GM18873 (cell line): ENCODE data around the gene DNAJC4.
"Not testable (repeated sequence)": the region's sequence is repeated elsewhere in the genome, so short reads cannot be mapped to it uniquely, and the experiment has no call there.

Experiments
- ATAC-seq: cut with Tn5 transposase; IDR thresholded peaks from one replicate; pipeline ENCODE4 v1.9.1; 2021; ENCODE audit warnings: mild to moderate bottlenecking, moderate library complexity, moderate number of reproducible peaks; ENCODE audit not compliant: unreplicated experiment, low FRiP score

Gene DNAJC4

GRCh38 chr11:64243236-64243854 is 13.0 kb downstream of the DNAJC4 start:
- ATAC-seq = no peak

GRCh38 chr11:64244107-64244506 is 13.8 kb downstream of the DNAJC4 start:
- no peak for ATAC-seq

GRCh38 chr11:64244966-64245365 is 14.6 kb downstream of the DNAJC4 start:
- no peak for ATAC-seq

GRCh38 chr11:64245401-64245796 is 15.1 kb downstream of the DNAJC4 start:
- no peak for ATAC-seq

- ATAC-seq = no peak
Observed at GRCh38 chr11:64245797-64246620, 15.7 kb downstream of the DNAJC4 start.

GRCh38 chr11:64246621-64246870 is 16.2 kb downstream of the DNAJC4 start:
- not testable (repeated sequence) for ATAC-seq

GRCh38 chr11:64246871-64247728 is 16.8 kb downstream of the DNAJC4 start, which contains the start of gene PPP1R14B:
Gene PPP1R14B, minus strand, starts transcription at chr11:64246943. Its CDS starts 270 bp downstream, at chr11:64246673.
- ATAC-seq = no peak

- ATAC-seq = no peak
Observed at GRCh38 chr11:64247729-64248531, 17.6 kb downstream of the DNAJC4 start.

GRCh38 chr11:64248578-64248977 is 18.2 kb downstream of the DNAJC4 start:
- no peak for ATAC-seq

- ATAC-seq = no peak
Observed at GRCh38 chr11:64249038-64249437, 18.7 kb downstream of the DNAJC4 start.

- no peak for ATAC-seq
Observed at GRCh38 chr11:64249563-64250414, 19.4 kb downstream of the DNAJC4 start.

GRCh38 chr11:64250415-64251015 is 20.2 kb downstream of the DNAJC4 start:
- ATAC-seq = no peak

- ATAC-seq = no peak
Observed at GRCh38 chr11:64251016-64251752, 20.8 kb downstream of the DNAJC4 start, which contains the start of gene PLCB3. Gene PLCB3, plus strand, starts transcription at chr11:64251530. Its CDS starts 120 bp downstream, at chr11:64251650.

GRCh38 chr11:64251753-64252002 is 21.3 kb downstream of the DNAJC4 start:
- no peak for ATAC-seq

- no peak for ATAC-seq
Observed at GRCh38 chr11:64252003-64252872, 21.9 kb downstream of the DNAJC4 start.

GRCh38 chr11:64253043-64253442 is 22.7 kb downstream of the DNAJC4 start:
- no peak for ATAC-seq

GRCh38 chr11:64253481-64253880 is 23.1 kb downstream of the DNAJC4 start:
- ATAC-seq = no peak

GRCh38 chr11:64254326-64254725 is 24.0 kb downstream of the DNAJC4 start:
- no peak for ATAC-seq
